OCI-LY1 (cell line): ENCODE data around the gene EPGN.

Source experiments
- H2AFZ ChIP-seq: fragments of 200-600 bp; sonication (generic), shearing (Covaris generic); 2 replicates; pipeline ENCODE4 v1.6.0; 2014; ENCODE audit warnings: antibody characterized with exemption, mild to moderate bottlenecking, low read length
- H3F3A ChIP-seq: fragments of 200-600 bp; sonication (generic), shearing (Covaris generic); 2 replicates; pipeline ENCODE4 v1.6.0; 2014; ENCODE audit warnings: mild to moderate bottlenecking, antibody characterized with exemption, low read length, moderate library complexity; ENCODE audit not compliant: insufficient read depth
- H3K27ac ChIP-seq: fragments of 200-600 bp; sonication (generic); 2 replicates; pipeline ENCODE4 v1.5.1; 2014; ENCODE audit warnings: low read length, mixed run types, mild to moderate bottlenecking, low read depth; ENCODE audit not compliant: poor library complexity, severe bottlenecking
- H3K27me3 ChIP-seq: fragments of 200-600 bp; sonication (generic); 2 replicates; pipeline ENCODE4 v1.6.0; 2014; ENCODE audit warnings: antibody characterized with exemption, mild to moderate bottlenecking, low read length, moderate library complexity; ENCODE audit not compliant: insufficient read depth
- H3K36me3 ChIP-seq: fragments of 200-600 bp; sonication (generic); 2 replicates; pipeline ENCODE4 v1.6.1; 2014; ENCODE audit warnings: mild to moderate bottlenecking, antibody characterized with exemption, low read length, moderate library complexity, mixed read lengths; ENCODE audit not compliant: insufficient read depth
- H3K4me1 ChIP-seq: fragments of 200-600 bp; sonication (generic); 2 replicates; pipeline ENCODE4 v1.5.1; 2014; ENCODE audit warnings: mild to moderate bottlenecking, low read length, moderate library complexity; ENCODE audit not compliant: insufficient read depth, severe bottlenecking
- H3K4me2 ChIP-seq: fragments of 200-600 bp; sonication (generic), shearing (Covaris generic); 2 replicates; pipeline ENCODE4 v1.6.1; 2014; ENCODE audit warnings: low read length
- H3K4me3 ChIP-seq: fragments of 200-600 bp; sonication (generic); 2 replicates; pipeline ENCODE4 v1.5.1; 2014; ENCODE audit warnings: low read length, low read depth, mild to moderate bottlenecking, mixed read lengths; ENCODE audit not compliant: poor library complexity, severe bottlenecking
- H3K79me2 ChIP-seq: fragments of 200-600 bp; shearing (Covaris generic); 2 replicates; pipeline ENCODE4 v1.6.1; 2016; ENCODE audit warnings: mixed run types, low read length, mixed read lengths; ENCODE audit not compliant: insufficient read depth
- H3K9ac ChIP-seq: fragments of 200-600 bp; sonication (generic), shearing (Covaris generic); 2 replicates; pipeline ENCODE4 v1.6.1; 2014; ENCODE audit warnings: mild to moderate bottlenecking, low read length, mixed read lengths
- H3K9me2 ChIP-seq: fragments of 200-600 bp; sonication (generic), shearing (Covaris generic); 2 replicates; pipeline ENCODE4 v1.6.1; 2014; ENCODE audit warnings: low read depth, mild to moderate bottlenecking, low read length, mixed read lengths
- H3K9me3 ChIP-seq: fragments of 200-600 bp; shearing (Covaris generic); 2 replicates; pipeline ENCODE4 v1.6.1; 2014; ENCODE audit warnings: low read length, mixed read lengths
- H4K20me1 ChIP-seq: fragments of 200-600 bp; sonication (generic), shearing (Covaris generic); 2 replicates; pipeline ENCODE4 v1.6.0; 2016; ENCODE audit warnings: mild to moderate bottlenecking, low read length; ENCODE audit not compliant: insufficient read depth
- EZH2 ChIP-seq: fragments of 200-600 bp; sonication (generic), shearing (Covaris generic); IDR thresholded peaks from 2 replicates; pipeline ENCODE4 v1.8.0; 2017; ENCODE audit warnings: borderline replicate concordance, mixed run types, mild to moderate bottlenecking, antibody characterized with exemption, low read length, moderate library complexity, mixed read lengths
- TF ChIP-seq, protein P1 (sequence below): fragments of 200-600 bp; sonication (generic), shearing (Covaris generic); IDR thresholded peaks from 2 replicates; pipeline ENCODE4 v1.5.1; 2017; ENCODE audit warnings: mild to moderate bottlenecking, antibody characterized with exemption, low read length, moderate library complexity, mixed read lengths

EPGN gene

GRCh38 chr4:74305000-74305399 lies 3.3 kb upstream of the EPGN start:
- H3K27me3 ChIP-seq, result no peaks in the 10 kb centered on the region
- TF ChIP-seq, protein P1, sequence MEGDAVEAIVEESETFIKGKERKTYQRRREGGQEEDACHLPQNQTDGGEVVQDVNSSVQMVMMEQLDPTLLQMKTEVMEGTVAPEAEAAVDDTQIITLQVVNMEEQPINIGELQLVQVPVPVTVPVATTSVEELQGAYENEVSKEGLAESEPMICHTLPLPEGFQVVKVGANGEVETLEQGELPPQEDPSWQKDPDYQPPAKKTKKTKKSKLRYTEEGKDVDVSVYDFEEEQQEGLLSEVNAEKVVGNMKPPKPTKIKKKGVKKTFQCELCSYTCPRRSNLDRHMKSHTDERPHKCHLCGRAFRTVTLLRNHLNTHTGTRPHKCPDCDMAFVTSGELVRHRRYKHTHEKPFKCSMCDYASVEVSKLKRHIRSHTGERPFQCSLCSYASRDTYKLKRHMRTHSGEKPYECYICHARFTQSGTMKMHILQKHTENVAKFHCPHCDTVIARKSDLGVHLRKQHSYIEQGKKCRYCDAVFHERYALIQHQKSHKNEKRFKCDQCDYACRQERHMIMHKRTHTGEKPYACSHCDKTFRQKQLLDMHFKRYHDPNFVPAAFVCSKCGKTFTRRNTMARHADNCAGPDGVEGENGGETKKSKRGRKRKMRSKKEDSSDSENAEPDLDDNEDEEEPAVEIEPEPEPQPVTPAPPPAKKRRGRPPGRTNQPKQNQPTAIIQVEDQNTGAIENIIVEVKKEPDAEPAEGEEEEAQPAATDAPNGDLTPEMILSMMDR, result no peak
- TF ChIP-seq EZH2, result no peak

DNA sequence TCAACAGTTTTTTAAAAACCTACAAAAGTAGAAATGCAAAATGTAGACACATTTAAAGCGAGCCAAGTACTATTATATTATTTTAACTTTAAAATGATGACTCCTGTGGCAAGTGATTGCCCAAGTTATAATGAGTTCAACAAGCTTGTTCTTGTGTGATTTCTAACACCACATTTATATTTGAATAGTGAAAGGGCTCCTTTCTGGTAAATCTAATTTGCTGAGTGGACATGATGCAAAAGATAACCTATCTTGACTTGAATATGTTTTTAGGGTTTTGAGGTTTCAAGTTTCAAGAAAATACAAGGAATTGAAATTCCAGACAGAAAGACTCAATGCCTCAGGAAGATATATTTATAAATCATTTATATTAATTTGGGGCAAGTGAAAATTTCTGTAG lies 1.1 kb upstream of the EPGN start:
- Histone ChIP-seq H3F3A (0 out of 2 replicates have a peak, but pooled peaks cover 5% of the 10 kb centered on the region), H2AFZ (no peak overlapping the region), H3K9me3 (no peaks in the 10 kb centered on the region), H3K27me3 (no peaks in the 10 kb centered on the region), H3K9ac (no peak overlapping the region), H3K9me2 (no peaks in the 10 kb centered on the region), H3K79me2 (no peaks in the 10 kb centered on the region), H3K36me3 (no peaks in the 10 kb centered on the region), H3K4me1 (peaks cover 15% of the 10 kb centered on the region), H3K4me3 (no peak overlapping the region), H3K4me2 (no peak overlapping the region), H4K20me1 (no peaks in the 10 kb centered on the region), H3K27ac (no peak overlapping the region)
- TF ChIP-seq, protein P1, result no peak
- no peak for TF ChIP-seq EZH2

More at GRCh38 chr4:74305000-74305399, 3.3 kb upstream of the EPGN start:
- H3K9me3 ChIP-seq, result no peaks in the 10 kb centered on the region
- no peaks in the 10 kb centered on the region for H3K9me2 ChIP-seq
- no peak overlapping the region for H2AFZ ChIP-seq
- no peak overlapping the region for H3K9ac ChIP-seq
- no peak overlapping the region for H3K27ac ChIP-seq
- no peaks in the 10 kb centered on the region for H4K20me1 ChIP-seq
- H3K79me2 ChIP-seq, result no peaks in the 10 kb centered on the region
- no peaks in the 10 kb centered on the region for H3K36me3 ChIP-seq
- H3K4me1 ChIP-seq, result peaks cover 15% of the 10 kb centered on the region
- no peak overlapping the region for H3K4me3 ChIP-seq
- H3F3A ChIP-seq, result 0 out of 2 replicates have a peak, but pooled peaks cover 5% of the 10 kb centered on the region
- H3K4me2 ChIP-seq, result no peak overlapping the region

DNA sequence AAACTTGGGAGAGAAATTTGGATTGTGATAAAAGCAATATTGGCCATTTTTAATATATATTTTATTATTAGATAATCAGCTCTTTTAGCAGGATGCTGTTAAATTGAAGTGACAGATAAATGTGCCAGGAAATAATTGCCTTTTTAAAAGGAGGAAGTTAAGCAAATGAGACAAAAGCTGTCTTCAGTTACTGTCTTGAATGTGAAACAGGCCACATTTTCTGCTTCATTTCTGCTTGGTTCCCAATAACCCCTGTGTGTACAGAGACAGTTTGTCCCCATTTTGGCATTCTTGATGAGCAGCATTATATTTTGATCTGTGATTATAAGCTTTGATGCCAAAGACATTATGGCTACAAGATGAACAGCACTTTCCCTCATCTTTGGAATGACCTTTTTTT lies 953 bp downstream of the EPGN start:
- Histone ChIP-seq H3K79me2 (no peaks in the 10 kb centered on the region), H3K27ac (no peak overlapping the region), H2AFZ (peak overlapping the region; percentile 88), H3F3A (0 out of 2 replicates have a peak, but pooled peaks cover 5% of the 10 kb centered on the region), H3K4me2 (no peak overlapping the region; the same call in 1 of the 2 replicates), H3K9ac (no peak overlapping the region), H3K4me1 (peaks cover 15% of the 10 kb centered on the region), H4K20me1 (no peaks in the 10 kb centered on the region), H3K4me3 (no peak overlapping the region), H3K9me3 (no peaks in the 10 kb centered on the region), H3K27me3 (no peaks in the 10 kb centered on the region), H3K9me2 (no peaks in the 10 kb centered on the region), H3K36me3 (no peaks in the 10 kb centered on the region)
- TF ChIP-seq, protein P1, result no peak
- no peak for TF ChIP-seq EZH2
